ENCODE measurements around the gene OR4A15. TPM values are rescaled to one million over a fixed set of nuclear protein-coding genes. Genes with fewer than 3 reads are reported as not detected.

OR4A15 gene
- not detected in 2 replicates for total RNA-seq (2014; rRNA removed; shearing (Covaris generic))

- no peak for DNase-seq (ENCODE audit: low spot score)
Observed at GRCh38 chr11:55367674-55368073, at the start of gene OR4A15. Gene OR4A15, plus strand, starts transcription at chr11:55367974. Its CDS starts 0 bp downstream, at chr11:55367974.

GRCh38 chr11:55324500-55324899 is 43.3 kb upstream of the OR4A15 start:
- DNase-seq (ENCODE audit: low spot score) = no peak

- DNase-seq (ENCODE audit: low spot score) = no peak
Observed at GRCh38 chr11:55342901-55343300, 24.9 kb upstream of the OR4A15 start, which contains the start of gene OR4A16. Gene OR4A16, plus strand, starts transcription at chr11:55343201. Its CDS starts 0 bp downstream, at chr11:55343201.

- DNase-seq (ENCODE audit: low spot score) = no peak
Observed at GRCh38 chr11:55345306-55345705, 22.5 kb upstream of the OR4A15 start.

- DNase-seq (ENCODE audit: low spot score) = no peak
Observed at GRCh38 chr11:55349032-55349431, 18.7 kb upstream of the OR4A15 start.

- DNase-seq (ENCODE audit: low spot score) = no peak
Observed at GRCh38 chr11:55357560-55358184, 10.1 kb upstream of the OR4A15 start.

GRCh38 chr11:55401011-55401410 is 33.2 kb downstream of the OR4A15 start:
- no peak for DNase-seq (ENCODE audit: low spot score)

Other genes with a start within 250 kb of the OR4A15 start
- not detected in 2 replicates for gene TRIM48, start 105.8 kb upstream of the OR4A15 start, total RNA-seq (2014; rRNA removed; shearing (Covaris generic))
- not detected in 2 replicates for gene OR4A16, start 24.8 kb upstream of the OR4A15 start, total RNA-seq (2014; rRNA removed; shearing (Covaris generic))
- gene OR4C15, start 186.5 kb downstream of the OR4A15 start, total RNA-seq (2014; rRNA removed; shearing (Covaris generic)) = not detected in 2 replicates
- not detected in 2 replicates for gene OR4C16, start 204.2 kb downstream of the OR4A15 start, total RNA-seq (2014; rRNA removed; shearing (Covaris generic))
- not detected in 2 replicates for gene OR4C11, start 239.7 kb downstream of the OR4A15 start, total RNA-seq (2014; rRNA removed; shearing (Covaris generic))